ENCODE results near the gene MSANTD3. TPM values are rescaled to one million over a fixed set of nuclear protein-coding genes. Genes with fewer than 3 reads are reported as not detected.

MSANTD3 gene
- total RNA-seq, 1 donor from 2014 or later, result 58.7 TPM

DNA sequence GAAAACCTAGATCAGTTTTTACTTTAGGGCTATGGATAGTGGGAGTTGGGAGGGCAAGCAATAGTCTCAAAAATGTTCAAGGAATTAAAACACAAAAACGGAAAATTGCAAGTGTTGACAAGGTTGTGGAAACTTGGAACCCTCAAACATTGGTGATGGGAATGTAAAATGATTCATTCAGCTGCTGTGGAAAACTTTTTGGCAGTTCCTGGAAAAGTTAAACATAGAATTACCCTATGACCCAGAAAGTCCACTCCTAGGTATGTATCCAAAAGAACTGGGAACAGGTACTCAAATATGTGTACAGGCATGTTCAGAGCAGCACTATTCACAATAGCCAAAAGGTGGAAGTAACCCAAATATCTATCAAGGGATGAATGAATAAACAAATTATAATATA, 1.2 kb upstream of the MSANTD3 start:
- Mint-ChIP-seq H3K4me3 (ENCODE audit: unreplicated experiment) (peak overlapping the region; percentile 87), H3K9me3 (ENCODE audit: unreplicated experiment) (no peaks in the 10 kb centered on the region), H3K27me3 (ENCODE audit: unreplicated experiment) (no peaks in the 10 kb centered on the region), H3K4me1 (ENCODE audit: unreplicated experiment) (peaks cover 40% of the 10 kb centered on the region), H3K36me3 (ENCODE audit: unreplicated experiment) (peaks cover 6% of the 10 kb centered on the region), H3K27ac (ENCODE audit: unreplicated experiment) (peak overlapping the region; percentile 98)
- no peak for DNase-seq (ENCODE audit: extremely low spot score, unreplicated experiment)
- TF ChIP-seq, protein P1, sequence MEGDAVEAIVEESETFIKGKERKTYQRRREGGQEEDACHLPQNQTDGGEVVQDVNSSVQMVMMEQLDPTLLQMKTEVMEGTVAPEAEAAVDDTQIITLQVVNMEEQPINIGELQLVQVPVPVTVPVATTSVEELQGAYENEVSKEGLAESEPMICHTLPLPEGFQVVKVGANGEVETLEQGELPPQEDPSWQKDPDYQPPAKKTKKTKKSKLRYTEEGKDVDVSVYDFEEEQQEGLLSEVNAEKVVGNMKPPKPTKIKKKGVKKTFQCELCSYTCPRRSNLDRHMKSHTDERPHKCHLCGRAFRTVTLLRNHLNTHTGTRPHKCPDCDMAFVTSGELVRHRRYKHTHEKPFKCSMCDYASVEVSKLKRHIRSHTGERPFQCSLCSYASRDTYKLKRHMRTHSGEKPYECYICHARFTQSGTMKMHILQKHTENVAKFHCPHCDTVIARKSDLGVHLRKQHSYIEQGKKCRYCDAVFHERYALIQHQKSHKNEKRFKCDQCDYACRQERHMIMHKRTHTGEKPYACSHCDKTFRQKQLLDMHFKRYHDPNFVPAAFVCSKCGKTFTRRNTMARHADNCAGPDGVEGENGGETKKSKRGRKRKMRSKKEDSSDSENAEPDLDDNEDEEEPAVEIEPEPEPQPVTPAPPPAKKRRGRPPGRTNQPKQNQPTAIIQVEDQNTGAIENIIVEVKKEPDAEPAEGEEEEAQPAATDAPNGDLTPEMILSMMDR (IDR thresholded peaks at IDR 0.05), result no peak

DNA sequence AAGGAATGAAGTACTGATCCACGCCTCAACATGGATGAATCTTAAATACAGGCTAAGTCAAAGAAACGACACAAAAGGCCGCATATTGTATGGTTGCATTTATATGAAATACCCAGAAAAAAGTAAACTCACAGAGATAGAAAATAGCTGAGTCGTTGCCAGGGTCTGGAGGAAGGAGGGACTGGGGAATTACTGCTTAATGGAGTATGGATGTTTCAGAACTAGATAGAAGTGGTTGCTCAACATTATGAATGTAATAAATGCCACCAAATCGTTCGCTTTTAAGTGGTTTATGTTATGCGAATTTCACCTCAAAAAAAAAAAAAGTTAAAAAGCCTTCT, 784 bp upstream of the MSANTD3 start:
- TF ChIP-seq, protein P1 (IDR thresholded peaks at IDR 0.05), result no peak

DNA sequence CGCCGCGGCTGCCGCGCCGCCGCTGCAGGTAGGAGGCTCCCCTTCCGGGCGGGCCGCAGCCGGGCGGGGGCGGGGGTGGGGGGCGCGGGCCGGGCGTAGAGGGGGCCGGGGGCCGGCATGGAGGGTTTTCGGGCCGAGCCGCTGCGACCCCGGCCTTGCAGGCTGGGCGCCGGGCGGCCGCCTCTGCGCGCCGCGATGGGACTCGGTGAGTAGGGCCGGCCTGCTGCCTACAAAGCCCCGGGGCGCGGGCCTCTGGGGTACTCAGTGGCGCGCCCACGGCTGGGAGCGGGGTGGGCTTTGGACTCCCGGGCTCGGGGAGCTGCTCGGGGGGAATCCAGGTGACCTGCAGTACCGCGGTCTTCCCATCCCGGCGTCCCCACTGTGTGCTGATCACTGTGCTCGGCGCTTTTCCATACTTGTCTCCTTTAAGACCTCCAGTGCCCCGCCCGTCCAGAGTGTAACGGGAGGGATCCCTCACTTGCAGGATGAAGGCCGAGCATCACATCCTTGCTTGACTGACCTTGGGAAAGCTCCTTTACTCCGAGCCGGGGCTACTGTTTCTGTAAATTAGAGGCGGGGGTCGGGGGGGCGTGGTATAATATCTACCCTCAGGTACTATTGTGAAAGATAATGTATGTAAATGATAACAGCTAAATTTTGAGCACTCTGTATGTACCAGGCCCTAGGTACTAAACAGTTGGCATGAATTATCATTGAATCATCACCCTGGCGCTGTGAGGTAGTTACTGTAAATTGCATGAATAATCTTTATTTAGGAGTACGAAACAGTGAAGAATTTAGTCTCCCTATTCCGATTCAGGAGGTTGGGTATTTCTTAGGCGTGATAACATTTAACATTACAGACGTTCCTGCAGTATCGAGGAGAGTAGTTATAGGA, 672 bp downstream of the MSANTD3 start:
- Mint-ChIP-seq H3K4me1 (ENCODE audit: unreplicated experiment) (peaks cover 45% of the 10 kb centered on the region), H3K27ac (ENCODE audit: unreplicated experiment) (peak overlapping the region; percentile 97), H3K36me3 (ENCODE audit: unreplicated experiment) (peaks cover 12% of the 10 kb centered on the region), H3K9me3 (ENCODE audit: unreplicated experiment) (no peaks in the 10 kb centered on the region), H3K4me3 (ENCODE audit: unreplicated experiment) (peak overlapping the region; percentile 87), H3K27me3 (ENCODE audit: unreplicated experiment) (no peaks in the 10 kb centered on the region)
- DNase-seq (ENCODE audit: extremely low spot score, unreplicated experiment), result peak; percentile 86
- TF ChIP-seq, protein P1 (IDR thresholded peaks at IDR 0.05), result no peak

More for the DNA sequence above, 784 bp upstream of the MSANTD3 start:
- Mint-ChIP-seq H3K27ac (ENCODE audit: unreplicated experiment) (peak overlapping the region; percentile 98), H3K27me3 (ENCODE audit: unreplicated experiment) (no peaks in the 10 kb centered on the region), H3K9me3 (ENCODE audit: unreplicated experiment) (no peaks in the 10 kb centered on the region), H3K4me1 (ENCODE audit: unreplicated experiment) (peaks cover 40% of the 10 kb centered on the region), H3K36me3 (ENCODE audit: unreplicated experiment) (peaks cover 6% of the 10 kb centered on the region), H3K4me3 (ENCODE audit: unreplicated experiment) (peak overlapping the region; percentile 87)
- DNase-seq (ENCODE audit: extremely low spot score, unreplicated experiment), result no peak

DNA sequence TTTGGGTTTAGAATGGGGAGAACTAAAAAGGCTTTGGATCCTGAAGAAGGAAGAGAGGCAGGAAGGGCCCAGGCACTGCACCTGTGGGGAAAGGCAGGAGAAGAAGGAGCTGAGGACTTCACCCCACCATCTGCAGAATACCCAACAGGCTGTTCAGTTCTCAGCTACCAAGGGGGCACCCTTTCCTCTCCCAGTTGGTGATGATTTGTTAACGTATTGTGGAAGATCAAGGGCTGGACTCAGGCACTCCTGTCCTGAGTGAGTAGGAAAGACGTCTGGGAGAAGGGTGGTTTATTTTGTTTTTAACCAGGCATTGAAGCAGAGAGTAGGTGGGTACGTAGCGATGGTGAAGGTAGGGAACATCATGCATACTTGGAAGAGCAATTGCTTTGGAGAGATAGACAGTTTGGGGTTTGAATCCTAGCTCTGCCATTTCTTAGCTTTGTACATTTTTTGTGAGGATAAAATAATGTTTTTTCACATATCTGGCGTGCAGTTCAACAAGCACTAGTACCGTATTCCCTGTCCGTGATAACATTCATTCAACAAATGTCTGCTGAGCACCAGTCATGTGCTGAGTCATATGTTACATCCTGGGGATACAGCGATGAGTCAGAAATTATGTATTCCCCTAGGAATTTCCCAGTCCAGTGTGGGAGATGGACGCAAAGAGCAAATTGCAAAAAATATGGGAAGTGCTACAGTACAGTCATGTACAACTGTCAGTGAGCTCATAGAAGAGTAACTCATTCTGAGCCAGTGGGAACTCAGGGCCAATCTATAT, 2.1 kb downstream of the MSANTD3 start:
- H3K4me3 Mint-ChIP-seq (ENCODE audit: unreplicated experiment), result peak overlapping the region; percentile 87
- H3K27ac Mint-ChIP-seq (ENCODE audit: unreplicated experiment), result peak overlapping the region; percentile 97
- no peaks in the 10 kb centered on the region for H3K9me3 Mint-ChIP-seq (ENCODE audit: unreplicated experiment)
- DNase-seq (ENCODE audit: extremely low spot score, unreplicated experiment), result no peak
- no peaks in the 10 kb centered on the region for H3K27me3 Mint-ChIP-seq (ENCODE audit: unreplicated experiment)
- H3K4me1 Mint-ChIP-seq (ENCODE audit: unreplicated experiment), result peaks cover 47% of the 10 kb centered on the region
- H3K36me3 Mint-ChIP-seq (ENCODE audit: unreplicated experiment), result peaks cover 12% of the 10 kb centered on the region
- TF ChIP-seq, protein P1 (IDR thresholded peaks at IDR 0.05), result no peak

Measured in osteocyte (in vitro differentiated cells).